ENCODE data around the gene KIF4A. TPM values are rescaled to one million over a fixed set of nuclear protein-coding genes. Genes with fewer than 3 reads are reported as not detected.
A peak's percentile ranks its signal among the peaks of the same experiment; 100 is the strongest.

The KIF4A gene
- total and polyA plus RNA-seq, 2 donors = 1.4 to 14.6 TPM

- H3K4me1 ChIP-seq (ENCODE audit: control insufficient read depth in 2 of 2, insufficient read depth in 2 of 2, low read length in 2 of 2) = peaks cover 0 to 8% of the 10 kb centered on the region in 2 donors
- no peak for DNase-seq (ENCODE audit: low read depth in 6 of 9, low spot score in 9 of 9)
- no peak overlapping the region for H3K27ac ChIP-seq (ENCODE audit: low read depth in 1 of 2, low read length in 1 of 2)
- H3K27me3 ChIP-seq (ENCODE audit: control insufficient read depth in 2 of 2, insufficient read depth in 1 of 2, low read length in 1 of 2) = peaks cover 2 to 41% of the 10 kb centered on the region in 2 donors
- H3K36me3 ChIP-seq (ENCODE audit: control insufficient read depth in 2 of 2, insufficient read depth in 2 of 2, low read length in 1 of 2) = no peaks in the 10 kb centered on the region
- no peak overlapping the region for H3K4me3 ChIP-seq (ENCODE audit: low read length in 2 of 2)
- no peaks in the 10 kb centered on the region for H3K9me3 ChIP-seq (ENCODE audit: control insufficient read depth in 2 of 2, insufficient read depth in 1 of 2, low read length in 1 of 2)
- 45% methylated on average over 16 of the region's 16 CpGs for WGBS
These were observed 146.4 kb downstream of the KIF4A start for GRCh38 chrX:70436343-70436742.

GRCh38 chrX:70437011-70437410 lies 147.1 kb downstream of the KIF4A start:
- Histone ChIP-seq H3K36me3 (ENCODE audit: control insufficient read depth in 2 of 2, insufficient read depth in 2 of 2, low read length in 1 of 2) (no peaks in the 10 kb centered on the region), H3K27me3 (ENCODE audit: control insufficient read depth in 2 of 2, insufficient read depth in 1 of 2, low read length in 1 of 2) (peaks cover 2 to 43% of the 10 kb centered on the region in 2 donors), H3K27ac (ENCODE audit: low read depth in 1 of 2, low read length in 1 of 2) (no peak overlapping the region), H3K4me1 (ENCODE audit: control insufficient read depth in 2 of 2, insufficient read depth in 2 of 2, low read length in 2 of 2) (peaks cover 0 to 8% of the 10 kb centered on the region in 2 donors), H3K4me3 (ENCODE audit: low read length in 2 of 2) (no peak overlapping the region), H3K9me3 (ENCODE audit: control insufficient read depth in 2 of 2, insufficient read depth in 1 of 2, low read length in 1 of 2) (no peaks in the 10 kb centered on the region)
- DNase-seq (ENCODE audit: low read depth in 6 of 9, low spot score in 9 of 9) = no peak
- 71% methylated on average over 2 of the region's 2 CpGs for WGBS

- no peak overlapping the region for H3K27ac ChIP-seq (ENCODE audit: low read depth in 1 of 2, low read length in 1 of 2)
- no peak for DNase-seq (ENCODE audit: low read depth in 6 of 9, low spot score in 9 of 9)
- H3K36me3 ChIP-seq (ENCODE audit: control insufficient read depth in 2 of 2, insufficient read depth in 2 of 2, low read length in 1 of 2) = no peaks in the 10 kb centered on the region
- no peak overlapping the region for H3K4me3 ChIP-seq (ENCODE audit: low read length in 2 of 2)
- H3K27me3 ChIP-seq (ENCODE audit: control insufficient read depth in 2 of 2, insufficient read depth in 1 of 2, low read length in 1 of 2) = peaks cover 7 to 48% of the 10 kb centered on the region in 2 donors
- 93% methylated on average over 8 of the region's 8 CpGs for WGBS
- H3K4me1 ChIP-seq (ENCODE audit: control insufficient read depth in 2 of 2, insufficient read depth in 2 of 2, low read length in 2 of 2) = peaks cover 0 to 8% of the 10 kb centered on the region in 2 donors
- H3K9me3 ChIP-seq (ENCODE audit: control insufficient read depth in 2 of 2, insufficient read depth in 1 of 2, low read length in 1 of 2) = no peaks in the 10 kb centered on the region
These were observed 148.2 kb downstream of the KIF4A start for GRCh38 chrX:70437921-70438665.

- DNase-seq (ENCODE audit: low read depth in 6 of 9, low spot score in 9 of 9) = no peak
- no peak overlapping the region for H3K27ac ChIP-seq (ENCODE audit: low read depth in 1 of 2, low read length in 1 of 2)
- no peak overlapping the region for H3K4me3 ChIP-seq (ENCODE audit: low read length in 2 of 2)
- H3K9me3 ChIP-seq (ENCODE audit: control insufficient read depth in 2 of 2, insufficient read depth in 1 of 2, low read length in 1 of 2) = no peaks in the 10 kb centered on the region
- H3K27me3 ChIP-seq (ENCODE audit: control insufficient read depth in 2 of 2, insufficient read depth in 1 of 2, low read length in 1 of 2) = peaks cover 12 to 50% of the 10 kb centered on the region in 2 donors
- H3K36me3 ChIP-seq (ENCODE audit: control insufficient read depth in 2 of 2, insufficient read depth in 2 of 2, low read length in 1 of 2) = no peaks in the 10 kb centered on the region
- WGBS = 7% methylated on average over 1 of the region's 1 CpG
- H3K4me1 ChIP-seq (ENCODE audit: control insufficient read depth in 2 of 2, insufficient read depth in 2 of 2, low read length in 2 of 2) = peaks cover 0 to 5% of the 10 kb centered on the region in 2 donors
These were observed 149.1 kb downstream of the KIF4A start for GRCh38 chrX:70439016-70439415.

- Histone ChIP-seq H3K9me3 (ENCODE audit: control insufficient read depth in 2 of 2, insufficient read depth in 1 of 2, low read length in 1 of 2) (no peaks in the 10 kb centered on the region), H3K36me3 (ENCODE audit: control insufficient read depth in 2 of 2, insufficient read depth in 2 of 2, low read length in 1 of 2) (no peaks in the 10 kb centered on the region), H3K27ac (ENCODE audit: low read depth in 1 of 2, low read length in 1 of 2) (no peak overlapping the region), H3K4me1 (ENCODE audit: control insufficient read depth in 2 of 2, insufficient read depth in 2 of 2, low read length in 2 of 2) (no peaks in the 10 kb centered on the region), H3K4me3 (ENCODE audit: low read length in 2 of 2) (no peak overlapping the region), H3K27me3 (ENCODE audit: control insufficient read depth in 2 of 2, insufficient read depth in 1 of 2, low read length in 1 of 2) (peaks cover 16 to 55% of the 10 kb centered on the region in 2 donors)
- WGBS = 79% methylated on average over 6 of the region's 6 CpGs
- DNase-seq (ENCODE audit: low read depth in 6 of 9, low spot score in 9 of 9) = no peak
These were observed 152.3 kb downstream of the KIF4A start for GRCh38 chrX:70442224-70442623.

- peaks cover 16 to 54% of the 10 kb centered on the region in 2 donors for H3K27me3 ChIP-seq (ENCODE audit: control insufficient read depth in 2 of 2, insufficient read depth in 1 of 2, low read length in 1 of 2)
- H3K4me3 ChIP-seq (ENCODE audit: low read length in 2 of 2) = peak within 1 kb of the TSS in 1 of 2 donors; percentile 17
- no peak within 1 kb of the TSS for H3K27ac ChIP-seq (ENCODE audit: low read depth in 1 of 2, low read length in 1 of 2)
- no peaks in the 10 kb centered on the region for H3K4me1 ChIP-seq (ENCODE audit: control insufficient read depth in 2 of 2, insufficient read depth in 2 of 2, low read length in 2 of 2)
- 11% methylated on average over 21 of the region's 21 CpGs for WGBS
- no peak for DNase-seq (ENCODE audit: low read depth in 6 of 9, low spot score in 9 of 9)
- H3K36me3 ChIP-seq (ENCODE audit: control insufficient read depth in 2 of 2, insufficient read depth in 2 of 2, low read length in 1 of 2) = no peaks in the 10 kb centered on the region
- H3K9me3 ChIP-seq (ENCODE audit: control insufficient read depth in 2 of 2, insufficient read depth in 1 of 2, low read length in 1 of 2) = no peaks in the 10 kb centered on the region
These were observed 154.5 kb downstream of the KIF4A start, which contains the start of gene DLG3 for GRCh38 chrX:70444326-70444945. DLG3 (plus strand) TSS chrX:70444835; CDS start chrX:70445202, 367 bp downstream.

GRCh38 chrX:70444946-70445656 lies 155.2 kb downstream of the KIF4A start:
- DNase-seq (ENCODE audit: low read depth in 6 of 9, low spot score in 9 of 9) = no peak
- Histone ChIP-seq H3K4me3 (ENCODE audit: low read length in 2 of 2) (peak overlapping the region in 1 of 2 donors; percentile 17), H3K27ac (ENCODE audit: low read depth in 1 of 2, low read length in 1 of 2) (no peak overlapping the region)

GRCh38 chrX:70445951-70446350 lies 156.0 kb downstream of the KIF4A start:
- no peak for DNase-seq (ENCODE audit: low read depth in 6 of 9, low spot score in 9 of 9)
- Histone ChIP-seq H3K9me3 (ENCODE audit: control insufficient read depth in 2 of 2, insufficient read depth in 1 of 2, low read length in 1 of 2) (no peaks in the 10 kb centered on the region), H3K27ac (ENCODE audit: low read depth in 1 of 2, low read length in 1 of 2) (no peak overlapping the region), H3K27me3 (ENCODE audit: control insufficient read depth in 2 of 2, insufficient read depth in 1 of 2, low read length in 1 of 2) (peaks cover 16 to 58% of the 10 kb centered on the region in 2 donors), H3K4me3 (ENCODE audit: low read length in 2 of 2) (no peak overlapping the region), H3K4me1 (ENCODE audit: control insufficient read depth in 2 of 2, insufficient read depth in 2 of 2, low read length in 2 of 2) (no peaks in the 10 kb centered on the region), H3K36me3 (ENCODE audit: control insufficient read depth in 2 of 2, insufficient read depth in 2 of 2, low read length in 1 of 2) (no peaks in the 10 kb centered on the region)
- WGBS = 90% methylated on average over 9 of the region's 9 CpGs

More at GRCh38 chrX:70444946-70445656, 155.2 kb downstream of the KIF4A start:
- WGBS = 6% methylated on average over 59 of the region's 61 CpGs
- H3K4me1 ChIP-seq (ENCODE audit: control insufficient read depth in 2 of 2, insufficient read depth in 2 of 2, low read length in 2 of 2) = no peaks in the 10 kb centered on the region
- H3K9me3 ChIP-seq (ENCODE audit: control insufficient read depth in 2 of 2, insufficient read depth in 1 of 2, low read length in 1 of 2) = no peaks in the 10 kb centered on the region
- no peaks in the 10 kb centered on the region for H3K36me3 ChIP-seq (ENCODE audit: control insufficient read depth in 2 of 2, insufficient read depth in 2 of 2, low read length in 1 of 2)
- peaks cover 16 to 57% of the 10 kb centered on the region in 2 donors for H3K27me3 ChIP-seq (ENCODE audit: control insufficient read depth in 2 of 2, insufficient read depth in 1 of 2, low read length in 1 of 2)
